Measurements from ENCODE around the gene PAK4. TPM values are rescaled to one million over a fixed set of nuclear protein-coding genes. Genes with fewer than 3 reads are reported as not detected.

Gene PAK4
- 10 to 100 TPM; 20.7 to 25.3 (median 23.6) TPM for total RNA-seq

DNA sequence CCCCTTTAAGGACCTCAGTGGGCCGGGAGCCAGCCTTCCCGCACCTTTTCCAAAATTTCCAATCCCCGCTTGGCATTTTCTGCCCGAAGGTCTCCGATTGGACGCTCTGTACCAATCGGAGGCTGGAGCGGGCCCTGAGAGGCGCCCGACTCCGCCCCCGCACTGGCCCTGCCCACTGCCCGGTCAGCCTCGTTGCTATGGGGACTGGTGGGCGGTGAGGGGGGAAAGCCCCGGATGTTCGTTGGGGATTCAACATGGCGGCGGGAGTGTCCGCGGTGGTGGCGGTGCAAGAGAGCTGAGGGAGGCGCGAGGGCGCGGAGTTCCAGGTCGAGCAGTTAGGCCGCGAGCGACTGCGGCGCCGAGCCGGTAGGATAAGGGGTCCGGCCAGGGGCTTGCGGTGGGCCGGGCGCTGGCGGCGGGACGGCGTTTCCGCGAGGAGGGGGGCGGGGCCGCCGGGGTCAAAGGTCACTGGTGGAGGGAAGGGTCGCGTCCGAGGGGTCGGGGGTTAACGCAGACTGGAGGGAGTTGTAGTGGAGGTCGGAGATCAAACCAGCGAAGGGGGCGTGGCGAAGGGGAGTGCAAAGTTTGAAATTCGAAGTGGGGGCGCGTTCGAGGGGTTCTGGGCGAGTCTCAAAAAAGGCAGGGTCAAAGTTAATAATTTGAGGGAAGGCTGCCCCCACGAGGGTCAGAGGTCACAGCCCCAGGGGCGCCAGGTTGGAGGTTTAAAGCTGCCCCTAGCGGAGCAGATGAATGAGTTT lies at the start of gene PAK4:
TSS of gene PAK4 (plus strand) at position 233 of the 758 bp plus-strand sequence. CDS start 43,768 bp downstream, outside the sequence.
- TF ChIP-seq EP300 (IDR thresholded peaks at IDR 0.05): no peak
- TF ChIP-seq, protein P1, sequence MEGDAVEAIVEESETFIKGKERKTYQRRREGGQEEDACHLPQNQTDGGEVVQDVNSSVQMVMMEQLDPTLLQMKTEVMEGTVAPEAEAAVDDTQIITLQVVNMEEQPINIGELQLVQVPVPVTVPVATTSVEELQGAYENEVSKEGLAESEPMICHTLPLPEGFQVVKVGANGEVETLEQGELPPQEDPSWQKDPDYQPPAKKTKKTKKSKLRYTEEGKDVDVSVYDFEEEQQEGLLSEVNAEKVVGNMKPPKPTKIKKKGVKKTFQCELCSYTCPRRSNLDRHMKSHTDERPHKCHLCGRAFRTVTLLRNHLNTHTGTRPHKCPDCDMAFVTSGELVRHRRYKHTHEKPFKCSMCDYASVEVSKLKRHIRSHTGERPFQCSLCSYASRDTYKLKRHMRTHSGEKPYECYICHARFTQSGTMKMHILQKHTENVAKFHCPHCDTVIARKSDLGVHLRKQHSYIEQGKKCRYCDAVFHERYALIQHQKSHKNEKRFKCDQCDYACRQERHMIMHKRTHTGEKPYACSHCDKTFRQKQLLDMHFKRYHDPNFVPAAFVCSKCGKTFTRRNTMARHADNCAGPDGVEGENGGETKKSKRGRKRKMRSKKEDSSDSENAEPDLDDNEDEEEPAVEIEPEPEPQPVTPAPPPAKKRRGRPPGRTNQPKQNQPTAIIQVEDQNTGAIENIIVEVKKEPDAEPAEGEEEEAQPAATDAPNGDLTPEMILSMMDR (IDR thresholded peaks at IDR 0.05): no peak
- peak in 2 of 3 donors; percentile 38 to 50 for TF ChIP-seq POLR2AphosphoS5 (IDR thresholded peaks at IDR 0.05)
- peak in 1 of 2 donors; percentile 23 for TF ChIP-seq POLR2A (IDR thresholded peaks at IDR 0.05)
- Histone ChIP-seq H3K27me3 (peaks cover 3% of the 10 kb centered on the region), H3K36me3 (no peaks in the 10 kb centered on the region), H3K27ac (peak within 1 kb of the TSS; percentile 89), H3K4me1 (peaks cover 69% of the 10 kb centered on the region), H3K9me3 (no peaks in the 10 kb centered on the region), H3K4me3 (peak within 1 kb of the TSS; percentile 94)
- peak; percentile 98 to 99 for DNase-seq (ENCODE audit: low spot score in 2 of 2)
- WGBS: 1% methylated on average over 43 of the region's 64 CpGs

DNA sequence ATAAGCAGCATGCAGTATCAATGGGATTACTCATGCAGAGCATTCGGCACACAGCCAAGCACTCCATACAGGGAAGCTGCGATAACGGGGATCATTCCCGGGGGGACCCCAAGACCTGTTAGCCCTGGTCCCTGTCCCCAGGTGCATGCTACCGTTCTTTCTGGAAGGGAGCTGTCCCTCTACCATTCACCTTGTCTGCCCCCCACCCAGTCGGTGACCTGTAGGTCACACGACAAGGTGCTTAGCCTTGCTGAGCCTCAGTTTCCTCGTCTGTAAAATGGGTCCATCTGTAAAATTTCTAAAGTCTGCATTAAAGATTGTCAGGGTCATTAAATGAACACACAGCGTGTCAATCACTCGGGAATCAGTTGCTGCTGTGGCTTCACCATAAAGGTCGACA lies 48.3 kb upstream of the PAK4 start:
- no peak for TF ChIP-seq POLR2AphosphoS5 (IDR thresholded peaks at IDR 0.05)
- TF ChIP-seq, protein P1 (IDR thresholded peaks at IDR 0.05): no peak
- TF ChIP-seq EP300 (IDR thresholded peaks at IDR 0.05): no peak
- TF ChIP-seq POLR2A (IDR thresholded peaks at IDR 0.05): no peak
- no peak overlapping the region for H3K27ac ChIP-seq
- H3K27me3 ChIP-seq: peaks cover 27% of the 10 kb centered on the region
- WGBS: 88% methylated on average over 11 of the region's 11 CpGs
- H3K4me1 ChIP-seq: peaks cover 5% of the 10 kb centered on the region
- no peaks in the 10 kb centered on the region for H3K36me3 ChIP-seq
- no peak for DNase-seq (ENCODE audit: low spot score in 2 of 2)
- H3K4me3 ChIP-seq: no peak overlapping the region
- H3K9me3 ChIP-seq: no peaks in the 10 kb centered on the region

DNA sequence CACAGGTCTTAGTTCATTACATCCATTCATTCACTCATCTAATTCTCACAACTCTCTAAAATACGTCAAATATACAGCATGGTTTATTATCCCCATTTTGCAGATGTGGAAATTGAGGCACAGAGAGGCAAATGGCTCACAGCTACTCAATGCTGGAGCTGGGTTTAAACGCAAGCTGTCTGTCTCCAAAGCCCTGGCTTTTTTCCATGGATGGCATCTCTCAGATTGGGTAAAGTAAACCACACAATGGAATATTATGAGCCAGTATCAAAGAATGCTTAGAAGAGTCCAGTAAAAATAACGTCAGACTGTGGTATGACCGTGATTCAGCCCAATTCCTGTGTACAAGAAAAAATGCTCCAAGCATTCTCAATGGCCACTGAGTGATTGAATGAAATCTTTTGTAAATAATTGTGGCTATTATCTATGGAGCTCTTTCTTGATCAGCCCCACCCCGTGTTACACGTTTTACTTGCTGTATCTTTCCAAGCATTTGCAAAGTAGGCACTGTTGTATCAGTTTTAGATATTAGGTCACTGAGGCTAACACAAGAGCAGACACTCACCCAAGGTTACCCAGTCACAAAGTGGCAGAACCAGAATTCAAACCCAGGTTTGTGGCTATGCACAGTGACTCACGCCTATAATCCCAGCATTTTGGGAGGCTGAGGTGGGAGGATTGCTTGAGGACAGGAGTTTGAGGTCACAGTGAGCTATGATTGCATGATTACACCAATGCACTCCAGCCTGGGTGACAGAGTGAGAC lies 47.0 kb upstream of the PAK4 start:
- no peak for TF ChIP-seq POLR2AphosphoS5 (IDR thresholded peaks at IDR 0.05)
- TF ChIP-seq, protein P1 (IDR thresholded peaks at IDR 0.05): no peak
- TF ChIP-seq EP300 (IDR thresholded peaks at IDR 0.05): no peak
- no peak for TF ChIP-seq POLR2A (IDR thresholded peaks at IDR 0.05)
- H3K36me3 ChIP-seq: no peaks in the 10 kb centered on the region
- peaks cover 18% of the 10 kb centered on the region for H3K4me1 ChIP-seq
- no peaks in the 10 kb centered on the region for H3K9me3 ChIP-seq
- H3K4me3 ChIP-seq: no peak overlapping the region
- no peak for DNase-seq (ENCODE audit: low spot score in 2 of 2)
- 50% methylated on average over 7 of the region's 7 CpGs for WGBS
- no peak overlapping the region for H3K27ac ChIP-seq
- peaks cover 29% of the 10 kb centered on the region for H3K27me3 ChIP-seq

DNA sequence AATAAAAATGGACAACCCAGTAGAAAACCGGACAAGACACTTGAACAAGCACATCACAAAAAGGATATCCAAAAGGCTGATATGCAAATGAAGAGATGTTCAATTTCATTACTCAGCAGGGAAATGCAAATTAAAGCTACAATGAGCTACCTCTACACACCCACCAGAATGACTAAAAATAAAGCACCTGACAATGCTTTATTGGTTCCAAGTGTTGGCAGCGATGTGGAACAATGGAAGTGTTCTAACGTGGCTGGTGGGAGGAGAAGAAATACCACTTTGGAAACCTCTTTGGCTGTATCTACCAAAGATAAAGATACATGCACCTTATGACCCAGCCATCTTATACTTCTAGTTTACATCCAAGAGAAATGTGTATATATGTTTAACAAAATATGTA lies 45.2 kb upstream of the PAK4 start:
- WGBS: 50% methylated on average over 3 of the region's 3 CpGs
- Histone ChIP-seq H3K27ac (no peak overlapping the region), H3K27me3 (peaks cover 47% of the 10 kb centered on the region)

More for the DNA sequence above, 45.2 kb upstream of the PAK4 start:
- Histone ChIP-seq H3K9me3 (no peaks in the 10 kb centered on the region), H3K36me3 (no peaks in the 10 kb centered on the region), H3K4me3 (no peak overlapping the region), H3K4me1 (peaks cover 26% of the 10 kb centered on the region)
- TF ChIP-seq POLR2A (IDR thresholded peaks at IDR 0.05) (no peak), EP300 (IDR thresholded peaks at IDR 0.05) (no peak), POLR2AphosphoS5 (IDR thresholded peaks at IDR 0.05) (no peak)
- TF ChIP-seq, protein P1 (IDR thresholded peaks at IDR 0.05): no peak
- DNase-seq (ENCODE audit: low spot score in 2 of 2): no peak

Data from suprapubic skin (tissue), 4 donors.